ENCODE data around the gene MGST2.

- TF ChIP-seq POLR2A (IDR thresholded peaks at IDR 0.05): no peak
- TF ChIP-seq CTCF (IDR thresholded peaks at IDR 0.05): no peak
- TF ChIP-seq POLR2AphosphoS5 (IDR thresholded peaks at IDR 0.05): peak in 1 of 3 donors; percentile 45
Measured at GRCh38 chr4:139645458-139645857, 20.2 kb upstream of the MGST2 start.

All from stomach (tissue), 4 donors.